HL-60 (cell line): Measurements from ENCODE around the gene PTS.

Experiments used
- GABPA ChIP-seq: IDR thresholded peaks from 2 replicates; pipeline ENCODE4 v1.6.1; 2012; ENCODE audit warnings: low read depth
- POLR2AphosphoS5 ChIP-seq: IDR thresholded peaks from 2 replicates; pipeline ENCODE4 v1.6.1; 2012; ENCODE audit warnings: low read depth
- SPI1 ChIP-seq: IDR thresholded peaks from 2 replicates; pipeline ENCODE4 v1.6.1; 2012; ENCODE audit warnings: low read depth, mild to moderate bottlenecking, borderline replicate concordance
- TF ChIP-seq, protein P1 (sequence below): IDR thresholded peaks from one replicate; pipeline ENCODE4 v1.5.1; 2011; ENCODE audit warnings: low read length, control low read depth, inconsistent platforms; ENCODE audit not compliant: insufficient read depth
- TF ChIP-seq, protein P2 (sequence below): IDR thresholded peaks from 2 replicates; pipeline ENCODE4 v1.6.1; 2012; ENCODE audit warnings: low read depth; ENCODE audit not compliant: insufficient replicate concordance

GRCh38 chr11:112277029-112277428 is 50.8 kb downstream of the PTS start:
- no peak for TF ChIP-seq GABPA
- TF ChIP-seq, protein P1, sequence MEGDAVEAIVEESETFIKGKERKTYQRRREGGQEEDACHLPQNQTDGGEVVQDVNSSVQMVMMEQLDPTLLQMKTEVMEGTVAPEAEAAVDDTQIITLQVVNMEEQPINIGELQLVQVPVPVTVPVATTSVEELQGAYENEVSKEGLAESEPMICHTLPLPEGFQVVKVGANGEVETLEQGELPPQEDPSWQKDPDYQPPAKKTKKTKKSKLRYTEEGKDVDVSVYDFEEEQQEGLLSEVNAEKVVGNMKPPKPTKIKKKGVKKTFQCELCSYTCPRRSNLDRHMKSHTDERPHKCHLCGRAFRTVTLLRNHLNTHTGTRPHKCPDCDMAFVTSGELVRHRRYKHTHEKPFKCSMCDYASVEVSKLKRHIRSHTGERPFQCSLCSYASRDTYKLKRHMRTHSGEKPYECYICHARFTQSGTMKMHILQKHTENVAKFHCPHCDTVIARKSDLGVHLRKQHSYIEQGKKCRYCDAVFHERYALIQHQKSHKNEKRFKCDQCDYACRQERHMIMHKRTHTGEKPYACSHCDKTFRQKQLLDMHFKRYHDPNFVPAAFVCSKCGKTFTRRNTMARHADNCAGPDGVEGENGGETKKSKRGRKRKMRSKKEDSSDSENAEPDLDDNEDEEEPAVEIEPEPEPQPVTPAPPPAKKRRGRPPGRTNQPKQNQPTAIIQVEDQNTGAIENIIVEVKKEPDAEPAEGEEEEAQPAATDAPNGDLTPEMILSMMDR, result no peak
- TF ChIP-seq, protein P2, sequence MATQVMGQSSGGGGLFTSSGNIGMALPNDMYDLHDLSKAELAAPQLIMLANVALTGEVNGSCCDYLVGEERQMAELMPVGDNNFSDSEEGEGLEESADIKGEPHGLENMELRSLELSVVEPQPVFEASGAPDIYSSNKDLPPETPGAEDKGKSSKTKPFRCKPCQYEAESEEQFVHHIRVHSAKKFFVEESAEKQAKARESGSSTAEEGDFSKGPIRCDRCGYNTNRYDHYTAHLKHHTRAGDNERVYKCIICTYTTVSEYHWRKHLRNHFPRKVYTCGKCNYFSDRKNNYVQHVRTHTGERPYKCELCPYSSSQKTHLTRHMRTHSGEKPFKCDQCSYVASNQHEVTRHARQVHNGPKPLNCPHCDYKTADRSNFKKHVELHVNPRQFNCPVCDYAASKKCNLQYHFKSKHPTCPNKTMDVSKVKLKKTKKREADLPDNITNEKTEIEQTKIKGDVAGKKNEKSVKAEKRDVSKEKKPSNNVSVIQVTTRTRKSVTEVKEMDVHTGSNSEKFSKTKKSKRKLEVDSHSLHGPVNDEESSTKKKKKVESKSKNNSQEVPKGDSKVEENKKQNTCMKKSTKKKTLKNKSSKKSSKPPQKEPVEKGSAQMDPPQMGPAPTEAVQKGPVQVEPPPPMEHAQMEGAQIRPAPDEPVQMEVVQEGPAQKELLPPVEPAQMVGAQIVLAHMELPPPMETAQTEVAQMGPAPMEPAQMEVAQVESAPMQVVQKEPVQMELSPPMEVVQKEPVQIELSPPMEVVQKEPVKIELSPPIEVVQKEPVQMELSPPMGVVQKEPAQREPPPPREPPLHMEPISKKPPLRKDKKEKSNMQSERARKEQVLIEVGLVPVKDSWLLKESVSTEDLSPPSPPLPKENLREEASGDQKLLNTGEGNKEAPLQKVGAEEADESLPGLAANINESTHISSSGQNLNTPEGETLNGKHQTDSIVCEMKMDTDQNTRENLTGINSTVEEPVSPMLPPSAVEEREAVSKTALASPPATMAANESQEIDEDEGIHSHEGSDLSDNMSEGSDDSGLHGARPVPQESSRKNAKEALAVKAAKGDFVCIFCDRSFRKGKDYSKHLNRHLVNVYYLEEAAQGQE, result no peak
- TF ChIP-seq POLR2AphosphoS5, result no peak
- TF ChIP-seq SPI1, result no peak
